Prostate gland (tissue), 2 donors: ENCODE measurements around the gene CRLF3. TPM values are rescaled to one million over a fixed set of nuclear protein-coding genes. Genes with fewer than 3 reads are reported as not detected.

ENCODE experiments used
- DNase-seq: peaks from one replicate; pipeline ENCODE4 v3.0.0-alpha.2; 2019; ENCODE audit warnings: low spot score
- H3K27ac ChIP-seq, 2 donors: fragments of 200-600 bp; sonication (generic); 2 replicates each; pipeline ENCODE4 v1.5.1; 2017 to 2019
- H3K27me3 ChIP-seq: fragments of 200-600 bp; sonication (generic); replicated peaks from 2 replicates; pipeline ENCODE4 v1.5.1; 2019; ENCODE audit not compliant: insufficient read depth
- H3K36me3 ChIP-seq, 2 donors: fragments of 200-600 bp; sonication (generic); 1 replicate in 1 of 2; 2 replicates in 1 of 2; pipeline versions ENCODE4 v1.5.1 to v1.8.1; 2017 to 2019
- H3K4me1 ChIP-seq: fragments of 200-600 bp; sonication (generic); replicated peaks from 2 replicates; pipeline ENCODE4 v1.5.1; 2019
- H3K4me3 ChIP-seq, 2 donors: fragments of 200-600 bp; sonication (generic); 2 replicates each; pipeline ENCODE4 v1.5.1; 2017 to 2019
- H3K9me3 ChIP-seq: fragments of 200-600 bp; sonication (generic); 2 replicates; pipeline ENCODE4 v1.5.1; 2017
- CTCF ChIP-seq, 4 experiments: fragments of 200-600 bp in 2 of 4; fragments of 450-650 bp in 2 of 4; sonication (generic) in 2 of 4; IDR thresholded peaks; 1 replicate in 3 of 4; 2 replicates in 1 of 4; pipeline ENCODE4 v1.5.1; 2016 to 2019; ENCODE audit warnings: antibody characterized with exemption in 4 of 4, mild to moderate bottlenecking in 2 of 4, moderate library complexity in 2 of 4
- POLR2A ChIP-seq: fragments of 450-650 bp; IDR thresholded peaks from one replicate; pipeline ENCODE4 v1.6.1; 2016; ENCODE audit warnings: antibody characterized with exemption, mild to moderate bottlenecking
- POLR2AphosphoS5 ChIP-seq: sonication (generic); formaldehyde crosslinking; IDR thresholded peaks from one replicate; pipeline ENCODE4 v1.6.1; 2017; ENCODE audit warnings: antibody characterized with exemption
- WGBS: methylation state at CpG from one replicate; pipeline ENCODE4 v1.1.5; 2018; 5-methylcytosine and 5-hydroxymethylcytosine counted together
- intact Hi-C: fragments of 100-400 bp; cut with DNase I; formaldehyde crosslinking; loops from one replicate; pipeline ENCODE4 v1.14.2; 2022
- total RNA-seq, 2 donors: library from RNA; depleted of rRNA; stranded (reverse); fragments of >200 nt; gene quantifications; one replicate each; pipeline ENCODE4 v1.1.0, GENCODE V29; 2016

The CRLF3 gene
- total RNA-seq, 2 donors from 2014 or later = 8.0 to 14.8 TPM

- under 1% methylated on average over 59 of the region's 59 CpGs for WGBS
- H3K27ac ChIP-seq = peak within 1 kb of the TSS in 1 of 2 donors; percentile 38
- H3K27me3 ChIP-seq = no peaks in the 10 kb centered on the region
- intact Hi-C loops = no loop called here
- no peaks in the 10 kb centered on the region for H3K4me1 ChIP-seq
- H3K4me3 ChIP-seq = peak within 1 kb of the TSS; percentile 64 to 71
- peak in 1 of 4 experiments; percentile 32 for TF ChIP-seq CTCF (IDR thresholded peaks at IDR 0.05)
- peak; percentile 11 for TF ChIP-seq POLR2A
- TF ChIP-seq POLR2AphosphoS5 = peak; percentile 100
- H3K9me3 ChIP-seq = no peaks in the 10 kb centered on the region
- H3K36me3 ChIP-seq = no peaks in the 10 kb centered on the region
- DNase-seq = peak; percentile 89
Observed at GRCh38 chr17:30831663-30832437, 7.4 kb upstream of the CRLF3 start, which contains the start of gene ATAD5. Gene ATAD5, plus strand, starts transcription at chr17:30831966. Its CDS starts 382 bp downstream, at chr17:30832348.

- H3K27ac ChIP-seq = peak overlapping the region in 1 of 2 donors; percentile 37
- WGBS = 19% methylated on average over 13 of the region's 13 CpGs
- TF ChIP-seq POLR2A = no peak
- TF ChIP-seq CTCF (IDR thresholded peaks at IDR 0.05) = no peak
- no peak for TF ChIP-seq POLR2AphosphoS5
Observed at GRCh38 chr17:30831257-30831656, 6.8 kb upstream of the CRLF3 start.

GRCh38 chr17:30829022-30829421 lies 4.5 kb upstream of the CRLF3 start:
- intact Hi-C loops = loop anchor here (10.0 kb wide), 1 partner anchor 354 kb away; the partner anchor contains the start of gene GOSR1
- 85% methylated on average over 5 of the region's 5 CpGs for WGBS

More at GRCh38 chr17:30831257-30831656, 6.8 kb upstream of the CRLF3 start:
- peak overlapping the region; percentile 64 to 71 for H3K4me3 ChIP-seq
- H3K27me3 ChIP-seq = no peaks in the 10 kb centered on the region
- no peaks in the 10 kb centered on the region for H3K36me3 ChIP-seq
- no peak for DNase-seq
- H3K4me1 ChIP-seq = no peaks in the 10 kb centered on the region
- intact Hi-C loops = no loop called here
- H3K9me3 ChIP-seq = no peaks in the 10 kb centered on the region

GRCh38 chr17:30827082-30827481 lies 2.6 kb upstream of the CRLF3 start:
- Histone ChIP-seq H3K9me3 (no peaks in the 10 kb centered on the region), H3K36me3 (no peaks in the 10 kb centered on the region), H3K27me3 (no peaks in the 10 kb centered on the region), H3K27ac (no peak overlapping the region), H3K4me1 (peaks cover 6% of the 10 kb centered on the region), H3K4me3 (no peak overlapping the region)
- no peak for DNase-seq
- TF ChIP-seq POLR2AphosphoS5 (no peak), POLR2A (no peak), CTCF (IDR thresholded peaks at IDR 0.05) (no peak)
- WGBS = 77% methylated on average over 6 of the region's 6 CpGs
- intact Hi-C loops = loop anchor here (10.0 kb wide), 1 partner anchor 352 kb away; the partner anchor contains the start of gene GOSR1

More at GRCh38 chr17:30829022-30829421, 4.5 kb upstream of the CRLF3 start:
- no peak for DNase-seq
- Histone ChIP-seq H3K9me3 (no peaks in the 10 kb centered on the region), H3K27ac (no peak overlapping the region), H3K4me3 (no peak overlapping the region), H3K36me3 (no peaks in the 10 kb centered on the region), H3K27me3 (no peaks in the 10 kb centered on the region), H3K4me1 (peaks cover 6% of the 10 kb centered on the region)
- TF ChIP-seq CTCF (IDR thresholded peaks at IDR 0.05) = no peak
- no peak for TF ChIP-seq POLR2A
- no peak for TF ChIP-seq POLR2AphosphoS5
